CD4-positive, alpha-beta T cell treated with Interleukin-15 for 4 hours (primary cell): ENCODE data around the gene PAEP.
"Not testable (repeated sequence)": the region's sequence is repeated elsewhere in the genome, so short reads cannot be mapped to it uniquely, and the experiment has no call there.

Experiments
- DNase-seq: peaks from one replicate; pipeline ENCODE4 v3.0.0-alpha.2; 2020; ENCODE audit warnings: low spot score

The PAEP gene

GRCh38 chr9:135526089-135526729 lies 35.3 kb upstream of the PAEP start:
- DNase-seq: no peak

- no peak for DNase-seq
These were observed 34.6 kb upstream of the PAEP start for GRCh38 chr9:135526730-135527571.

- not testable (repeated sequence) for DNase-seq
These were observed 32.6 kb upstream of the PAEP start for GRCh38 chr9:135528842-135529435.

GRCh38 chr9:135530146-135530545 lies 31.4 kb upstream of the PAEP start:
- DNase-seq: no peak

- DNase-seq: no peak
These were observed 30.5 kb upstream of the PAEP start for GRCh38 chr9:135531096-135531495.

GRCh38 chr9:135533113-135533512 lies 28.4 kb upstream of the PAEP start:
- DNase-seq: no peak

- DNase-seq: no peak
These were observed 27.9 kb upstream of the PAEP start for GRCh38 chr9:135533674-135534073.

- DNase-seq: not testable (repeated sequence)
These were observed 27.3 kb upstream of the PAEP start for GRCh38 chr9:135534192-135534711.

- DNase-seq: not testable (repeated sequence)
These were observed 26.7 kb upstream of the PAEP start for GRCh38 chr9:135534826-135535225.

- DNase-seq: not testable (repeated sequence)
These were observed 25.9 kb upstream of the PAEP start for GRCh38 chr9:135535631-135536030.

GRCh38 chr9:135536216-135536615 lies 25.3 kb upstream of the PAEP start:
- no peak for DNase-seq

- not testable (repeated sequence) for DNase-seq
These were observed 18.2 kb upstream of the PAEP start for GRCh38 chr9:135543262-135543894.

- no peak for DNase-seq
These were observed 16.4 kb upstream of the PAEP start for GRCh38 chr9:135544981-135545635.

- not testable (repeated sequence) for DNase-seq
These were observed 15.8 kb upstream of the PAEP start, which contains the start of gene OBP2A for GRCh38 chr9:135545646-135546176. Gene OBP2A, plus strand, starts transcription at chr9:135546126. Its CDS starts 55 bp downstream, at chr9:135546181.

GRCh38 chr9:135546792-135547617 lies 14.6 kb upstream of the PAEP start:
- not testable (repeated sequence) for DNase-seq

- DNase-seq: no peak
These were observed 13.5 kb upstream of the PAEP start for GRCh38 chr9:135547756-135548736.

- DNase-seq: not testable (repeated sequence)
These were observed 11.8 kb upstream of the PAEP start for GRCh38 chr9:135549478-135550343.

- no peak for DNase-seq
These were observed 11.1 kb upstream of the PAEP start for GRCh38 chr9:135550344-135550918.
